D721Med (cell line): ENCODE results near the gene RGS10.
A peak's percentile ranks its signal among the peaks of the same experiment; 100 is the strongest.

Source experiments
- DNase-seq: peaks from one replicate; pipeline ENCODE4 v3.0.0; 2011; ENCODE audit warnings: low spot score; ENCODE audit not compliant: insufficient read length
- FAIRE-seq: peaks from 2 replicates; lab custom pipeline; 2011; peaks lifted over from hg19 to GRCh38; lab: Jason Lieb, UNC
- CTCF ChIP-seq: IDR thresholded peaks from 2 replicates; pipeline ENCODE4 v1.5.1; 2012; ENCODE audit warnings: mild to moderate bottlenecking, control low read depth; ENCODE audit not compliant: insufficient read depth; ENCODE audit errors: missing control alignments

Gene RGS10

DNA sequence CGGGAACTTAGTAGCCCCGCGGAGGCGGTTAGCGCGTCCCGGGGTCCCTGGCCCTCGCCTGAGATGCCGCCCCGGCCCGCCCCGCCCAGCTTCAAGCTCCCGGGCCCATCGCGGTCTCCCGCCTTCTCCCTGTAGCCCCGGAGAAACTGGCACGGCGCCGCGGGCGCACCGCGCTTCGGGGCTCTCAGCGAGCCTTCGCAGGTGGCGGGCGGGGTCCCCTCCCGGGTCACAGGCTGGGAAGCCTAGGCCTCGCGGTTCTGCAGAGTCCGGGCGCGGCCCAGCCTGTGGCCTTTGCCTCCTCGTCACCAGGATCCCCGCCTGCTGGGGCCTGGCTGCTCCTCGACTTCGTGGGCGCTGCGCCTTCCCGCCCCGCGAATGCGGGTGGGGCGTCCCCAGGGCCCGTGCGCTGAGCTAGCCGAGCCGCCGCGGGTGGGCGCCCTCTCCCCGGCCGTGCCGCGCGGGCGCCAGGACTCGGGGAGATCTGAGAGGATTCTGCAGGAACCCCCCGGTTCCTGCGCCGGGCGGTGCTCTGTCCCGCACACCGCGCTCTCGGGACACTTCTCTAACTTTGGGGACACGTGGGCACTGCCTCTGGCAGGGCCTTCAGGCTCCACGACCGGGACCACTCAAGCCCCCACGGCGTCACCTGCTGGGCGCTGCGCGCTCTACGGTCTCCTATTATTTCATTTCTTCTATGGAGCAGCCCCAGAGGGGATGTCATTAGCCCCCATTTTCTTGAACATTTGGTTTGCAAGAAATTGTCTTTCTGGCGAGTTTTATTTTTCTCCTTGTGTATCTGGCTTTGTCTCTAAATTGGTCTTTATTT, 682 bp upstream of the RGS10 start:
- FAIRE-seq (no peak), DNase-seq (no peak)
- TF ChIP-seq CTCF: peak; percentile 41

- TF ChIP-seq CTCF: no peak
- FAIRE-seq: no peak
- DNase-seq: no peak
These were observed 811 bp downstream of the RGS10 start for GRCh38 chr10:119541459-119542356.

DNA sequence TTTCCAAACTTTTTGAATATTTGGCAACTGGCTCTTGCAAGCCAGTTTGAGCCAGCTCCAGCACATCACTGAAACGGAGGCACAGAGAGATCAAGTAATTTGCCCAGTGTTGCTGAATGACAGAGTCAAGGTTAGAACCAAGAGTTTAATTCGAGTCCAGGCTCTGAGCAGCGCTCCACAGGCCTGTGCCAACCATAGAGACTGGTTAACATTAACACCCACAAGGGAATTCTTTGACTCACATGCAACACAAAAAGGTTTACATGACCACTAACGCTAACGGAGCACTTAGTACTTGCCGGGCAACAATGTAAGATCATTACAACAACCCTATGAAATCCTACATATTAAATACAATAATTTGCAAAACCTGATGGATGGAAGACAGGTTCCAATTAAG, 1.5 kb downstream of the RGS10 start:
- DNase-seq: no peak
- no peak for FAIRE-seq
- no peak for TF ChIP-seq CTCF

DNA sequence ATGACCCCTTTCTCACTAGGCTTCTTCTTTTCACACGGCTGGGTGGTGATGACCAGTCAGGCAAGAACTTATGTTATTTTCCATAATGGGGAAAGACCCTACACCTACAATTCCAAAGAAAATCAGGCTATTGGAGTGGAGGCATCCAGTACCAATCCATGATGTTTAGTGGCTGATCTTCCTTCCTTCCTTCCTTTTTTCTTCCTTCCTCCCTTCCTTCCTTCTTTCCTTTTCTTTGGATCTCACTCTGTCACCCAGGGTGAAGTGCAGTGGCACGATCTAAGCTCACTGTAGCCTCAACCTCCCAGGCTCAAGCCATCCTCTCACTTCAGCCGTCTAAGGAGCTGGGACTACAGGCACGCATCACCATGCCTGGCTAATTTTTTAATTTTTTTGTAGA, 2.5 kb downstream of the RGS10 start:
- DNase-seq: no peak
- no peak for TF ChIP-seq CTCF
- FAIRE-seq: no peak

DNA sequence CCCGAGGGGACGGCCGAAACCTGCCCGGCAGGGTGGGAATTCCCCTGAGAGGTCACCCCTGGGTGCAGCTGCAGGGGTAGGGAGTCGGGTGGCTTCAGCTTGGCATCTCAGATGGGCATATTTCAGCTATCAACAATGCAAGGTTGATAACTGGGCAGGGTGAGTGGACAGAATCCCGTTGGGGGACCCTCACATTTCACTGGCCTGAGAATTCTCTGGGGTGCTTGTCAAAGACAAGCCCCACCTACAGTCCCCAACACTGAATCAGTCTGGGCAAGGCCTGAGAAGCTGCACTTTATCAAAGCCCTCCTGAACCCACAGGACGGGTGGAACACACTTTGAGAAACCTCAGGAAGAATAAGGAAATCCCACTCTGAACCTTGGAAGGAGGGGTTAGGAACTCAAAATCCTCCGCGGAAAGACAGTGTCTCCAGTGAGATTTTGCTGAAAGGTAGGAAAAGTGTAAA, 3.1 kb downstream of the RGS10 start:
- no peak for TF ChIP-seq CTCF
- FAIRE-seq (no peak), DNase-seq (no peak)

GRCh38 chr10:119538632-119539358, 3.7 kb downstream of the RGS10 start:
- no peak for FAIRE-seq
- TF ChIP-seq CTCF: no peak
- no peak for DNase-seq
